ENCODE data around the gene ITGB1BP1. TPM values are rescaled to one million over a fixed set of nuclear protein-coding genes. Genes with fewer than 3 reads are reported as not detected.

The ITGB1BP1 gene
- total and polyA plus RNA-seq, 3 donors from 2014 or later, result 31.3 to 45.6 (median 38.1) TPM

- Histone ChIP-seq H3K27me3 (no peaks in the 10 kb centered on the region), H3K36me3 (ENCODE audit: low read depth, missing control alignments) (no peaks in the 10 kb centered on the region), H3K4me1 (no peaks in the 10 kb centered on the region), H3K9me3 (no peaks in the 10 kb centered on the region), H3K27ac (no peak overlapping the region), H3K4me3 (no peak overlapping the region)
- WGBS, 2 donors, result 94 to 96% methylated on average over 7 of the region's 7 CpGs
- no peak for DNase-seq
- TF ChIP-seq POLR2A (IDR thresholded peaks at IDR 0.05), result no peak
- no peak for TF ChIP-seq CTCF (IDR thresholded peaks at IDR 0.05)
- intact Hi-C loops (cut with DNase I; ENCODE audit: low total_unique reads), result no loop called here
These were observed 6.4 kb downstream of the ITGB1BP1 start for GRCh38 chr2:9416962-9417316.

- 82 to 84% methylated on average over 9 of the region's 9 CpGs for WGBS, 2 donors
These were observed 6.9 kb downstream of the ITGB1BP1 start for GRCh38 chr2:9416267-9416961.

GRCh38 chr2:9415516-9416169, 7.7 kb downstream of the ITGB1BP1 start:
- DNase-seq, result peak; percentile 49
- Histone ChIP-seq H3K9me3 (no peaks in the 10 kb centered on the region), H3K27ac (no peak overlapping the region), H3K4me3 (no peak overlapping the region), H3K27me3 (no peaks in the 10 kb centered on the region), H3K4me1 (no peaks in the 10 kb centered on the region), H3K36me3 (ENCODE audit: low read depth, missing control alignments) (no peaks in the 10 kb centered on the region)
- intact Hi-C loops (cut with DNase I; ENCODE audit: low total_unique reads), result no loop called here
- no peak for TF ChIP-seq CTCF (IDR thresholded peaks at IDR 0.05)
- no peak for TF ChIP-seq POLR2A (IDR thresholded peaks at IDR 0.05)
- WGBS, 2 donors, result 77 to 90% methylated on average over 10 to 16 of the region's 16 CpGs

More at GRCh38 chr2:9416267-9416961, 6.9 kb downstream of the ITGB1BP1 start:
- Histone ChIP-seq H3K4me1 (no peaks in the 10 kb centered on the region), H3K36me3 (ENCODE audit: low read depth, missing control alignments) (no peaks in the 10 kb centered on the region), H3K27me3 (no peaks in the 10 kb centered on the region), H3K4me3 (no peak overlapping the region), H3K27ac (no peak overlapping the region), H3K9me3 (no peaks in the 10 kb centered on the region)
- intact Hi-C loops (cut with DNase I; ENCODE audit: low total_unique reads), result no loop called here
- TF ChIP-seq CTCF (IDR thresholded peaks at IDR 0.05) (no peak), POLR2A (IDR thresholded peaks at IDR 0.05) (no peak)
- DNase-seq, result no peak

GRCh38 chr2:9412781-9413180, 10.5 kb downstream of the ITGB1BP1 start:
- TF ChIP-seq CTCF (IDR thresholded peaks at IDR 0.05), result no peak
- no peak for TF ChIP-seq POLR2A (IDR thresholded peaks at IDR 0.05)

More at GRCh38 chr2:9412781-9413180, 10.5 kb downstream of the ITGB1BP1 start:
- Histone ChIP-seq H3K27me3 (no peaks in the 10 kb centered on the region), H3K9me3 (no peaks in the 10 kb centered on the region), H3K4me3 (no peak overlapping the region), H3K27ac (no peak overlapping the region), H3K4me1 (no peaks in the 10 kb centered on the region), H3K36me3 (ENCODE audit: low read depth, missing control alignments) (no peaks in the 10 kb centered on the region)
- intact Hi-C loops (cut with DNase I; ENCODE audit: low total_unique reads), result no loop called here
- 78% methylated on average over 7 of the region's 7 CpGs for WGBS, 2 donors
- DNase-seq, result no peak
